ENCODE results near the gene ANKRD13D. TPM values are rescaled to one million over a fixed set of nuclear protein-coding genes. Genes with fewer than 3 reads are reported as not detected.

The ANKRD13D gene
- total RNA-seq, 1 experiment from 2014 or later, result 28.5 TPM

DNA sequence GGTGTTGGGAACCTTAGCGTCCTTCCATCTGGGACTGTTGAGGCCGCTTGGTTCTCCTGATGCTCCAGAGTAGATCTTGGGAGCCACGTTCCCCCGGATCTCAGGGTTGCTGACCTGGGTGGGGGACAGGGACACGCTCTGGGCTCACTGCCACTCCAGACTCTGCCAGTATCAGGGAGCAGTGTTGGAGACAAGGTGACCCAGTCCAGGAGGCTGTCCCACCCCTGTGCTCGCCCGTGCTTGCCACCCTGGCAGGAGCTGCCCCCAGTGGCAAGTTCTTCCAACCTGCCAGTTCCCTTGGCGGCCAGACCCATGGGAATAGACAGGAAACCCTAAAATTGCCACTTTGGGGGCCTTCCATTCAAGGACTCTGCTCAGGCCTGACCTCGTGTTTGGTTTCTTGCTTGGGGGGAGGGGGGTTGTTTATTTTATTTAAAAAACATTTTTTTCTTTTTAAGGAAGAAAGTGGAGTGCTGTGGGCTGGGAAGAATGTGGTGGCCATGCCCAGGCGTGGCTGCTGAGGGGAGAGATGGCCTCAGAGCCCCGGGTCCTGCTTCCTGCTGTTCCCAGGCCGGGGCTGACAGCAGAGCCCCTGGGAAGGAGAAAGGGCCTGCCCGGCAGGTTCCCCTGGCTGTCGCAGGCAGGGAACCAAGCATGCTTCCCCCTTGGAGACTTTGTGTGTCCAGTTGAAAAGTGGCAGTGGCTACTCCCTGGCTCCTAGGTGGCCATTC lies 15.7 kb upstream of the ANKRD13D start:
- no peak for DNase-seq (ENCODE audit: low read depth)

DNA sequence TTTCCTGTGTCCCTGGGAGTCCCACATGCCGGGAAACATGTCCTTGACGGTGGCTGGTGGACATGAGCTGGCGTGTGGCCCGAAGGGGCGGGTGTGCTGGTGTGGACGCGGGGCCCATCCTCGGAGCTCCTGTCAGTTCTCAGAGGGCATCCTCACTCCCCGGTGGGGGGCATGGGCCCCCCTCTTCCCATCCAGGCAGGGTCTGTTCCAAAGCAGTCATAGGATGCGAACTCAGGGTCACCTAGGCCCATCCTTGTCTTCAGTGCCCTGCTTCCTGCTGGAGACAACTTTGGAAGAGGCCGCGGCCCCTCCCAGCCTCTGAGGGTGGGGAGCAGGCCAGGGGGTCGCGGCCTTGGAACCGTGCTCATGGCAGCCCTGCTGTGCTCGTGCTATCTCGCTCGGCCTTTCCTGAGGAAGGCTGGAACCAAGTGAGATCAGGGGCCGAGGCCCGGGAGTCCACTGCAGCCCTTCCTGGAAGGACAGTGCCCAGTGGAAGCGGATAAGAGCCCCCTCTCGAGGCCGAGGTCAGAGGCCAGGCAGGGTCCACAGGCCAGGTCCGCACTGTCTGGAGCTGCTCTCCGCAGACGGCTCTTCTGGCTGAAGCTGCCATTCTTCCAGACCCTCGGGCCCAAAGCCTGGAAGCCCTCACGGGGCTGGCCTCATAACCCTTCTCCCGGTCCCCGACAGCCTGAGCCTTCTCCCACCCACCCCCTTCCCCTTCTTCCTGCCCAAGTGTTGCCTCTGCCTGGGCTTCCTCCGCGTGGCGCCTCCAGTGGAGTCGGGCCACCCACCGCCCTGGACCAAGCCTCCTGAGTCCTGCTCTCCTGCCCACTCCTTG lies 14.1 kb upstream of the ANKRD13D start:
- no peak for DNase-seq (ENCODE audit: low read depth)

DNA sequence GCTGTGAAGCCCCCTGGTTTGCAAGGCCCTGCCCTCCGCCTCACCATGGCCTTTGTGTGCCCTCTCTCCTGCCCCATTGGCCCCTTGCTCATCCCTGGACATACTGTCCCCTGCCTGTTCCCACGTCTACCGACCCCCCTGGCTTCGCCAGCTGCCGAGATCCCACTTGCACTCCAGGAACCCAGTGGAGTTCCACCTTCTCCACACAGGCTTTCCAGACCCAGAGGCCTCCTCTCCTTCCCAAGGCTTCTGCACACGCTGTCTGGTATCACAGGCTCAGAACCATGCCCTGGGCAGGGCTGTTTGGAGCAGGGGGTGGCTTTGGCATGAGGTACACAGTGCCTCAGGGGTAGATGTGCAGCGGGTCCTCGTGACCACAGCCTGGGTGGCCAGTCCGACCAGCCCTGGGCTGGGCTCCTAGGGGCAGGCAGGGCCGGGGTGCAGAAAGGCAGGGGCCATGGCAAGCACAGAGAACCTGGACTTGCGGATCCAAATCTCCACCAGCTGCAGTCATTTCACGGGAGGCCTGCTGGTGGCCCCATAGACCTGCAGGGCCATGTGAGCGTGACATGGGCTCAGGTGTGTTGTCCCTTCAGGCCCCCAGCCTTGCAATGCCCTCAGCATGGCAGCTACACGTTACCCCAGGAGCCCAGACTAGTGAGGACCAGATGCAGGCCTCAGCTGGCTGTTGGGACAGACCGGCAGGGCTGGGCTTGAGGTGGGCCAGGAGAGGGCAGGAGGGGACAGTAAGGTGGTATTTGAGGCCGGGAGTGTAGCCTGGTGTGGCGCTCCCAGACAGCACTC lies 13.3 kb upstream of the ANKRD13D start:
- no peak for DNase-seq (ENCODE audit: low read depth)

DNA sequence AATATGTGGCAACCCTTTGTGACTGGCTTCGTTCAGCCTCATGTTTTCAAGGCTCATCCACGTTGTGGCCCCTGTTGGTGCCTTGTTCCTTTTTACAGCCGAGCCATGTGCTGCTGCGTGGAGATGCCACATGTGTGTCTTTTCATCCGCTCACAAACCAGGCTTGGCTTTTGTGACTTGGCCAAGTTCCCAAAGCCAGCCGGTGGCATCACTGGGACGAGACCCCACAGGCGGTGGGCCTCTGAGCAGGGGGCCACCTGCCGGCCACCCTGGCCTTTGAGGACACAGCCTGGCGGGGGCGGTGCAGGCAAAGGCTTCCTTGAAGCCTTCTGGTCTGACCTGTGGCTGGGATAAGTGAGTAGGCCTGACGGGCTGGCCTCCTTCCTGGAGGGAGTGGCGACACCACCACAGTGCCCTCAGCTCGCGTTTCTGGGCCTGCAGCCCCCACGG lies 12.3 kb upstream of the ANKRD13D start:
- DNase-seq (ENCODE audit: low read depth), result peak; percentile 52

DNA sequence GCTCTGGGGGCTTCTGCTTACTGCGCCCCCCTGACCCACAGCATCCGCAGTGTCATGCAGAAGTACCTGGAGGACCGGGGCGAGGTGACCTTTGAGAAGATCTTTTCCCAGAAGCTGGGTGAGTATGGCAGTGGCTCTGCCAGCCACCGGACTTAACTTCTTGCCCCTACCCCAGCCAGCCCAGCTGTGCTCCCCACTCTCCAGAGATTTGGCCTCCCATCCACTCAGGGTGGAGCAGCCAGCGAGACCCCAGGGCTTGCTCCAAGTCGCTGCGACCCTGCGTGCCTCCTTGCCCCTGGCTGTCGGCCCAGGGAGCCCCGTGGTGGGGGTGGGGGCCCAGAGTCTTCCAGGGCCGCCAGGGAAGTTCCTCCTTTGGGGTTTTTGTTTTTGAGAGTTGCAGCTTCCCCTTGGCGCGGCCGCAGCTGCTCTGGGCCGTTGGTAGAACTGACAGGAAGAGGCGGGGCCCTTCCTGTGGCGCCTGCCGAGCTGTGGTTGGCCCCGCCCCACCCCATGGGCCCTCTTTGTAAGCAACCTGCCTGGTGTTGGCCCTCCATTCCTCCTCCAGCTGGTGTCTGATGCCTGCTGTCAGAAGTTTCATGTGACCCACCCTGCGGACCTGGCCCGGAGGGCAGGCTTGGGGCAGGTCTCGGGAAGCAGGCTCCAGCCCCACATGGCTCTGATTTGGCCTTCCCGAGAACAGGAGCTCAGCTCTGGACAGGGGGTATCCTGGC lies 11.7 kb upstream of the ANKRD13D start:
- DNase-seq (ENCODE audit: low read depth), result peak; percentile 79

DNA sequence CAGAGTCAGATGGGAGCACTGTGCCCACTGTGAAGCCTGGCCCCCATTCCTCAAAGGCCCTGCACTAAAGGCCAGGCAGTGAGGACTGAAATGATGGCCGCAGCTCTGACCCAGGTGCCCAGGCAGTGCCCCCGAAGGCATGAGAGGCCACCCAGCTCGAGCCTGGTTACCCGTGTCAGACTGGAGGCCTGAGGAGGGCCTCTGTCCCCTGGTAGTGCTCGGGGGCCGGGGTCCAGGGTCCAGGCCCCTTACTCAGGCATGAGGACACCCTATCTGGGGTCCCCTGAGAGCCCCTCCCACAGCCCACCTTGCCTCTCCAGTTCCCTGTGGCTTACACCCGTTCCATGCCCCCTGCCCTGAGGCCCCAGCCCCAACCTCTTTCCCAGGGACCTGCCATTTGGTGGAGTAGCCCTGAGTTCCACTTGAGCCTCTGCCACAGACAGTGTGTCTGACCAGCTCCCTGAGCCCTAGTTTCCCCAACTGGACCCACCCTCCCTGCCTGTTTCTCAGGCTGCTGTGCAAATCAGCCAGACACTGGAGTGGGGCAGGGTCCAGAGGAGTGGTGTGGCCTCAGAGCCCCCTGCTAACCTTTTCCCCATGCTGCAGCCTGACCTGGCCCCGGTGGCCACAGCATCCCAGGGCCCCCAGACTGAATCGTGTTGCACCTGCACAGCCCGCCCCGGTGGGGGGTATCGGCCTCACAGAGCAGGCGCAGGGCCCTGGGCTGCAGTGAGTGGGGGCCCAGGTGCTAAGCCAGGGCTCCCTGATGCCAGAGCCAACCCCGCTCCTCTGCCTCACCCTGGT lies 10.8 kb upstream of the ANKRD13D start:
- DNase-seq (ENCODE audit: low read depth), result no peak

DNA sequence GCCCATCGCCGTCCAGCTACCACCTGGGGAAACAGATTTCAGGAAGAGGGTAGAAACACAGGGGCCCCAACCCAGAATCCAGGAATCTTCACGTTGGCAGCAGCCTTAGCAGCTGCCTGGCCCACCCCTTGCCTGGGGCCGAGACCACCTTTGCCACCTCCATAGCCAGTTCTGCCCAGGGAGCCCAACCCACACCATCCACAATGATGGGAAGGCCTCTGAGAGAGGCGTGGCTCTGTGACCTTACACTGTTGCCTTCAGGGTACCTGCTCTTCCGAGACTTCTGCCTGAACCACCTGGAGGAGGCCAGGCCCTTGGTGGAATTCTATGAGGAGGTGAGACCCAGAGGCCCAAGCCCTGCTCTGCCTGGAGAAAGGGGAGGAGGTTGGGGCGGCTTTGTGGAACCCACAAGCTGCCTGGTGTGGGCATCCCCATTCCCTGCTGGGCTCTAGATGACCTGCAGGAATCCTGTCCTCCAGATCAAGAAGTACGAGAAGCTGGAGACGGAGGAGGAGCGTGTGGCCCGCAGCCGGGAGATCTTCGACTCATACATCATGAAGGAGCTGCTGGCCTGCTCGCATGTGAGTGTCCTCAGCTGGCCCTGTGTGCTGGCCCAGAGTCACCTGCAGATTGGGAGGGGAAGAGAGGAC lies 10.0 kb upstream of the ANKRD13D start:
- DNase-seq (ENCODE audit: low read depth), result no peak

DNA sequence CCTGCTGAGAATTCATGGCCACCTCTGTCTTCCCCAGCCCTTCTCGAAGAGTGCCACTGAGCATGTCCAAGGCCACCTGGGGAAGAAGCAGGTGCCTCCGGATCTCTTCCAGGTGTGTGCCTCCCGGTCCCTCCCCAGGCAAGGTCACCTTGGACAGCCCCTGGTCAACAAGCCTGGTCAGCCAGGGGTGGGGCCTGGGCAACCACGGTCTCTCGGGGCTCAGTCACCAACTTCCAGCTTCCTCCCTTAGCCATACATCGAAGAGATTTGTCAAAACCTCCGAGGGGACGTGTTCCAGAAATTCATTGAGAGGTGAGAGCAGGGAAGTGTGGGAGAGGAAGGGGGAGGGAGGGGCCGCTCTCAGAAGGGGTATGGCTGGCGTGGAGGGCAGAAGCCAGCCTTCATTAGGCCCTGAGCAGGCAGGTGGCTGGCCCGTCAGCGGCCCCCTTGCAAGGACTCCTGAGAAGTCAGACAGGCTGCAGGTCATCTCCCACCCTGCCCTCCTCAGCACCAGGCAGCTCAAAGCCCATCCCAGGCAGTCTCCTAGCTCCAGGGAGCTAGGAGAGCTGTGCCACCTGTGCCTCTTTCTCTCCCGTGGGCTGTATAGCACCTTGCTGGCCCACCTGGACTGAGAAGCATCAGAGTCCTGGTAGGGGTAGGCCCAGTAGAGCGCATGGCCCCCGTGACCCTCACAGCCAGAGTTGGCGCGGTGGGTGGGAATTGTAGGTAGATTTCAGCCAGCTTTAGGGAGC lies 9.3 kb upstream of the ANKRD13D start:
- no peak for DNase-seq (ENCODE audit: low read depth)

DNA sequence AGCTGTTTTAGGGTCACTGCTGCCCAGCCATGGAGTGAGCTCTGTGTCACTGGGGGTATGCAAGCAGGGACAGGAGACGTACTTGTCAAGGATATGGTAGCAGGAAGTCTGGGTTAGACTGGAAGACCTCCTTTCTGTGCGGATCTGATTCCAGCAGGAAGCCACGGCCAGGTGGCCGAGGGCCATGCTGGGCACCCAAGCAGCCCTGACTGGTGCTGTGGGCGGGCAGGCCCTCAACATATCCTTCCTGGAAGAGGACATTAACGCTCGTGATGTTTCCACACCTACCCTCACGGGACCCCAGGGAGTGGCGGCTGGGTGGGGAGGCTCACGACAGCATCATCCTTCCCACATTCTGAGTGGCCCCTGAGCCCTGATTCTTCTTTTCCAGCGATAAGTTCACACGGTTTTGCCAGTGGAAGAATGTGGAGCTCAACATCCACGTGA lies 8.7 kb upstream of the ANKRD13D start:
- DNase-seq (ENCODE audit: low read depth), result no peak

DNA sequence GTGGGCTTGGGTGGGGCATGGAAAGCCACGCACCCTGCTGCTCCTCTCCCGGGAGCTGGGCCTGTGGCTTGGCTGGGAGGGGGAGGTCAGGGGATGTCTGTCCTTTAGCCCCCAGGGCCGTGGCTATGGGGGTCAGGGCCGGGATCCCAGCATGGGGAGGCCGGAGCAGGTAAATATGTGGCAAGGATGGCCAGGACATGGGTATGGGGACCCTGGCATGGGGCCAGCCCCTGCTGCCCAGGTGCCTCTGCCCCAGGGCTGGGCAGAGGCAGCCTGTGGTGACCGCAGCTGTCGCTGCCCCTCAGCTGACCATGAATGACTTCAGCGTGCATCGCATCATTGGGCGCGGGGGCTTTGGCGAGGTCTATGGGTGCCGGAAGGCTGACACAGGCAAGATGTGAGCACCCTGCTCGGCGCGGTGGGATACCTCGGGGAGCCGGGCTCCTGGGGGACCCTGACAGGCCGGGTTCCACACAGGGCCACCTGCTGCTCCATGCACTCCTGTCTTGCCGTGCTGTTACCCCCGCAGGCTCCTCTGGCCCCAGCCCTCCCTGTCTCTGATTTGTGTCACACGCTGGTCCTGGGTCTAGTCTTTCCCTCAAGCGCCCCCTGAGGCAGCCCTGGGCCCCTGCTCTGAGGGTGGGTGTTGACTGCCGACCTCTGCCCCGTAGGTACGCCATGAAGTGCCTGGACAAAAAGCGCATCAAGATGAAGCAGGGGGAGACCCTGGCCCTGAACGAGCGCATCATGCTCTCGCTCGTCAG lies 8.1 kb upstream of the ANKRD13D start:
- no peak for DNase-seq (ENCODE audit: low read depth)

DNA sequence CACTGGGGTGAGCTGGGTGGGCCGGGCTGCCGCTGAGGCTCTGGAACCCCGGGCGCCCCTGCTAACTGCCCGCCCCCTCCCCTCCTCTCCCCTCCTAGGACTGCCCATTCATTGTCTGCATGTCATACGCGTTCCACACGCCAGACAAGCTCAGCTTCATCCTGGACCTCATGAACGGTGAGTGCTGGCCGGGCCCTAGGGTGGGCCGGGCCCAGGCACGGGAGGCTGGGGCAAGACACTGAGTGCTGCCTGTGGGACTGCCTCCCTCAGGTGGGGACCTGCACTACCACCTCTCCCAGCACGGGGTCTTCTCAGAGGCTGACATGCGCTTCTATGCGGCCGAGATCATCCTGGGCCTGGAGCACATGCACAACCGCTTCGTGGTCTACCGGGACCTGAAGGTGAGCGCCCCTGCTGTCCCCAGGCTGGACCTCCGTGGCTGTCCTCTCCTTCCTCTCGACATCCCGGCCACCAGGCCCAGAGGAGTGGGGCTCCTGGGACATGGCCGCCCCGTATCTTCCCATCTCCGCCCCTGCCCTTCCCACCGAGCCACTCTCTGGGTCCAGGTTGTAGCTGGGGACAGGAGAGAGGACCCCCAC lies 7.5 kb upstream of the ANKRD13D start:
- DNase-seq (ENCODE audit: low read depth), result no peak

DNA sequence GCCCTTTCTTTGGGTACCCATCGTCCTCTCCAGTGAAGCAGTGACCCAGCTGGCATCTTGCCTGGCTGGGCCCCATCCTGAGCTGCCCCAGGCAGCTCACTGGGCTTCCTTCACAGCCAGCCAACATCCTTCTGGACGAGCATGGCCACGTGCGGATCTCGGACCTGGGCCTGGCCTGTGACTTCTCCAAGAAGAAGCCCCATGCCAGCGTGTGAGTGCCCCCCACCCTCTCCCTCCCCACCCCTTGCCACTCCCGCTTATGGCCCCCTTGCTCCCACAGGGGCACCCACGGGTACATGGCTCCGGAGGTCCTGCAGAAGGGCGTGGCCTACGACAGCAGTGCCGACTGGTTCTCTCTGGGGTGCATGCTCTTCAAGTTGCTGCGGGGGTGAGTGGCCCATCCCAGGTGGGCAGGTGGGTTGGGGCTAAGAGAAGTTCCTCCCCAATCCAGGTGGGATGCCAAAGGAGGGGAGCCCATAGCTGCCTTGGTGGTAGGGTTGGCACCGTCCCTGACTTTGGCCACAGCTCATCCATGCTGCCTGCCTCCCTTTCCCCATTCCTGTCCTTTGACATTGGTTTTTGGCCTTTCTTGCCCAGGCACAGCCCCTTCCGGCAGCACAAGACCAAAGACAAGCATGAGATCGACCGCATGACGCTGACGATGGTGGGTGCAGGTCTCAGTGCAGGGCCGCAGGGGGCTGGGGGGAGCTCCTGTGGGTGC lies 6.8 kb upstream of the ANKRD13D start:
- DNase-seq (ENCODE audit: low read depth), result no peak

DNA sequence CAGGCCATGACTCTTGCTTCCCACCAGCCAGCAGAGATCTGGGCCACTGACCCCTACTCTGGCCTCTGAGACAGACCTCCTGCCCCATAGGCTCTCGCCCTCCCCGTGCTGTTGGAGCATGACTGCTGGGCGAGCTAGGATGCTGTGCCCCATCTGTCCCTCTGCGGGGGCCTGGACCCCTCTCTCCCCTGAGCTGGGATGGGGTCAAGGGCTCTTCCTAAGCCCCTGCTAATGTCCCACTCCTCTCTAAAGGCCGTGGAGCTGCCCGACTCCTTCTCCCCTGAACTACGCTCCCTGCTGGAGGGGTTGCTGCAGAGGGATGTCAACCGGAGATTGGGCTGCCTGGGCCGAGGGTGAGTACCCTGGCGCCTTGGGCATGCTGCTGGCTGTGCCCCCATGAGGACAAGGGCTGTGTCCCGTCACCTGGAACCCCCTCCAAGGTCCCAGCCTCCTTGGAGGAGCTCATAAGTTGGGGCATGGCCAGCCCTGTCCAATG lies 6.2 kb upstream of the ANKRD13D start:
- no peak for DNase-seq (ENCODE audit: low read depth)

DNA sequence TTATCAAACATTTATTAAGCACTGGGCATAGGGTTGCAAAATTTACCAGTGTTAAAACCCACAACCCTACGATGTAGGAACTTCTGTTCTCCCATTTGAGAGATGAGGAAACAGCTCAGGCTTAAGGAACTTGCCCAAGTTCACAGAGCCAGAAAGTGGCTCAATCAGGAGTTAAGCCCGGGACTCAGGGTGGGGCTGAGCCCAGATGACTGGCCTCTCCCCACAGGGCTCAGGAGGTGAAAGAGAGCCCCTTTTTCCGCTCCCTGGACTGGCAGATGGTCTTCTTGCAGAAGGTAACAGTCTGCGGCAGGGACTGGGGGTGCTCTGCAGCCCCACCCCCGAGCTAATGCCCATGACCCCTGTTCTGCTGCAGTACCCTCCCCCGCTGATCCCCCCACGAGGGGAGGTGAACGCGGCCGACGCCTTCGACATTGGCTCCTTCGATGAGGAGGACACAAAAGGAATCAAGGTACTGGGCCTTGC lies 5.6 kb upstream of the ANKRD13D start:
- DNase-seq (ENCODE audit: low read depth), result no peak

DNA sequence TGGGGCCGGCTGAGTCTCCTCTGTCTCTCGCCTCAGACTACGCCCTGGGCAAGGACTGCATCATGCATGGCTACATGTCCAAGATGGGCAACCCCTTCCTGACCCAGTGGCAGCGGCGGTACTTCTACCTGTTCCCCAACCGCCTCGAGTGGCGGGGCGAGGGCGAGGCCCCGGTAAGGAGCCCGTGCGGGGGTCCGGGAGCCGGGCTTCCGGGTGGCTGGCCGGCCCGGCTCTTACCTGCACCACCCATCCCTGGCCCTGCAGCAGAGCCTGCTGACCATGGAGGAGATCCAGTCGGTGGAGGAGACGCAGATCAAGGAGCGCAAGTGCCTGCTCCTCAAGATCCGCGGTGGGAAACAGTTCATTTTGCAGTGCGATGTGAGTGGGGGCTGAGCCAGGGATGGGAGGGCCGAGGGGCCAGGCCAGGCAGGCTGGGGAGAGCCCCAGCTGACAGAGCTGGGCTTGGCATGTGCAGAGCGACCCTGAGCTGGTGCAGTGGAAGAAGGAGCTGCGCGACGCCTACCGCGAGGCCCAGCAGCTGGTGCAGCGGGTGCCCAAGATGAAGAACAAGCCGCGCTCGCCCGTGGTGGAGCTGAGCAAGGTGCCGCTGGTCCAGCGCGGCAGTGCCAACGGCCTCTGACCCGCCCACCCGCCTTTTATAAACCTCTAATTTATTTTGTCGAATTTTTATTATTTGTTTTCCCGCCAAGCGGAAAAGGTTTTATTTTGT lies 4.1 kb upstream of the ANKRD13D start:
- no peak for DNase-seq (ENCODE audit: low read depth)

Measured in RPMI7951 (cell line).